ENCODE results near the gene FBLN1. TPM values are rescaled to one million over a fixed set of nuclear protein-coding genes. Genes with fewer than 3 reads are reported as not detected.
"Not testable (repeated sequence)": the region's sequence is repeated elsewhere in the genome, so short reads cannot be mapped to it uniquely, and the experiment has no call there.

FBLN1 gene
- polyA plus RNA-seq, 6 donors from 2014 or later = not detected

DNA sequence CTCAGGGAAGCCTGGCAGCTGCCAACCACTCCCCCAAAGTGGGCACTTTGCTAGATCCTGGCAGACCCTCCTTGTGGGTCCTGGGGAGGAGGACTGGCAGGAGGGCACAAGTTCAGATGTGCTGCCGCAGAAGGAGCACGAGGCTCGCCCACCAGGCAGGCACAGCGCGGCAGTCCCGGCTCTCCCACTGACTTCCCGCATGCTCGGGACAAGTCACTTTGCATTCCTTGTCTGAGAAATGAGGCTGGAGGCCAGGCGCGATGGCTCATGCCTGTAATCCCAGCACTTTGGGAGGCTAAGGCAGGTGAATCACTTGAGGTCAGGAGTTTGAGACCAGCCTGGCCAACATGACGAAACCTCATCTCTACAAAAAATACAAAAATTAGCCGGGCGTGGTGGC is 40.1 kb downstream of the FBLN1 start:
- not testable (repeated sequence) for H3K9me3 Mint-ChIP-seq; H3K27ac Mint-ChIP-seq; ATAC-seq (ENCODE audit: low read depth in 2 of 2); H3K36me3 Mint-ChIP-seq; DNase-seq
- H3K4me3 Mint-ChIP-seq = peak overlapping the region in 2 of 8 donors; percentile 3 to 57
- peaks cover 11 to 32% (median 22%) of the 10 kb centered on the region in 3 donors for H3K27me3 Mint-ChIP-seq
- H3K4me1 Mint-ChIP-seq = peaks cover 10 to 13% (median 10%) of the 10 kb centered on the region in 3 donors

GRCh38 chr22:45543243-45543642 is 40.6 kb downstream of the FBLN1 start:
- DNase-seq (no peak), ATAC-seq (ENCODE audit: low read depth in 2 of 2) (no peak)
- Mint-ChIP-seq H3K9me3 (no peaks in the 10 kb centered on the region), H3K27me3 (peaks cover 10 to 27% (median 22%) of the 10 kb centered on the region in 3 donors), H3K27ac (peak overlapping the region in 2 of 6 donors; percentile 62 to 69), H3K4me1 (peaks cover 10 to 13% (median 10%) of the 10 kb centered on the region in 3 donors), H3K36me3 (no peaks in the 10 kb centered on the region), H3K4me3 (peak overlapping the region in 2 of 8 donors; percentile 6 to 57)

DNA sequence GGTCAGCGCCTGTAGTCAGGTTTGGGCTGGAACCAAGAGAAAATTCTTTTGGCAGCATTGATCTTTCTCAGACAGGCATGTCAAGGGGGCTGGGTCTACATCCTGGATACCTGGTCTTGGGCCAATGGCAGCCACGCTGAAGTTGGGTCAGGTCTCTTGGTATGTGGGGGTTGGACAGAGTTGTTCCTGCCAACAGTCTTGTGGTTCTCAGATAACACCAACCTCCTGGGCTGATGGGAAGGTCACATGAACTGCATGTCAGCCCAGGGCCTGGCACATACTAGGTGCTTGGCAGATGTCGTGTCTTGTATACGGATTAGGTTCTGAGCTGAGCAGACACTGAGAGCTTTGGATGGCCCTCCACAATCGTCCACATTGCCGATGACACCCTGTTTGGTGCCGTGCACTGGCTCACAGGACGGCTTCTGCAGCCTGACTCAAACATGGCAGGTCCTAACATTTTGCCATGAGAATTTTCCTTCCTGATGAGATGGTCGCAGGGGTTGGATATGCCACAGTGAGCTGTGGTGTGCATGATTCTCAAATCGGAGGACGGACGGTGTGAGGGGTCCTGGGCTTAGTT is 42.0 kb downstream of the FBLN1 start:
- ATAC-seq (ENCODE audit: low read depth in 2 of 2) = no peak
- H3K27me3 Mint-ChIP-seq = peaks cover 7 to 33% (median 22%) of the 10 kb centered on the region in 3 donors

DNA sequence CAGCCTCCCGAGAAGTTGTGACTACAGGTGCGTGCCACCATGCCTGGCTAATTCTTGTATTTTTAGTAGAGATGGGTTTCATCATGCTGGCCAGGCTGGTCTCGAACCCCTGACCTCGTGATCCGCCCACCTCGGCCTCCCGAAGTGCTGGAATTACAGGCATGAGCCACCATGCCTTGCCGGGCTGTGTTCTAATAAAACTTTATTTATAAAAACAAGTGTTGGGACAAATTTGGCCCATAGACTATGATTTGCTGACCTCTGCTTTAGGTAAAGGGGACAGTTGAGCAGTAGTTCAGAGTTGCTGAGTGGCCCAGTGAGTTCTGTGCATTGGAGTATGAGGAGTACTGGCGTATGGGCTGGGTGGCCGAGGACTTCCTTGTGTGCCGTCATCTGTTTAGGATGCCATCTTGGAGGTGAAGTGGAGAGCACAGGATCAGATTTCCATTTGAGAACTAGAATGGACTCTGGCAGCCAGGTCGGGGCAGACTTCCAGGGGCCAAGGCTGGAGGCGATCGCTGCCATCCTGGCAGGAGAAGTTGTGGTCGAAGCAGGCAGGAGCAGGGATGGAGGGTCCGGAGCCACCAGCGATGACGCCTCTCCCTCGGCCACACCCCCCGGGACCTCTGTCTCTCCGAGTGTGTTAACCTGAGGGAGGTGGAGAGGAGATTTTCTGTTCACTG is 43.8 kb downstream of the FBLN1 start:
- H3K9me3 Mint-ChIP-seq = peaks cover 0 to 11% (median 1%) of the 10 kb centered on the region in 7 donors

More for the DNA sequence above, 42.0 kb downstream of the FBLN1 start:
- H3K9me3 Mint-ChIP-seq = peaks cover 0 to under 1% (median 0%) of the 10 kb centered on the region in 7 donors
- peaks cover 10 to 13% (median 10%) of the 10 kb centered on the region in 3 donors for H3K4me1 Mint-ChIP-seq
- no peaks in the 10 kb centered on the region for H3K36me3 Mint-ChIP-seq
- H3K4me3 Mint-ChIP-seq = no peak overlapping the region
- H3K27ac Mint-ChIP-seq = peak overlapping the region in 1 of 6 donors; percentile 49
- DNase-seq = no peak

GRCh38 chr22:45547016-45547345 is 44.3 kb downstream of the FBLN1 start:
- H3K27me3 Mint-ChIP-seq = peaks cover 0 to 22% (median 7%) of the 10 kb centered on the region in 3 donors
- no peak overlapping the region for H3K27ac Mint-ChIP-seq
- ATAC-seq (ENCODE audit: low read depth in 2 of 2) (no peak), DNase-seq (no peak)
- no peak overlapping the region for H3K4me3 Mint-ChIP-seq
- H3K36me3 Mint-ChIP-seq = no peaks in the 10 kb centered on the region
- peaks cover 0 to 11% (median 1%) of the 10 kb centered on the region in 7 donors for H3K9me3 Mint-ChIP-seq
- peaks cover 0 to 13% (median 10%) of the 10 kb centered on the region in 3 donors for H3K4me1 Mint-ChIP-seq

More for the DNA sequence above, 43.8 kb downstream of the FBLN1 start:
- no peak overlapping the region for H3K27ac Mint-ChIP-seq
- peaks cover 0 to 24% (median 12%) of the 10 kb centered on the region in 3 donors for H3K27me3 Mint-ChIP-seq
- H3K4me3 Mint-ChIP-seq = no peak overlapping the region
- H3K36me3 Mint-ChIP-seq = no peaks in the 10 kb centered on the region
- ATAC-seq (ENCODE audit: low read depth in 2 of 2) (no peak), DNase-seq (no peak)
- H3K4me1 Mint-ChIP-seq = peaks cover 4 to 13% (median 10%) of the 10 kb centered on the region in 3 donors

DNA sequence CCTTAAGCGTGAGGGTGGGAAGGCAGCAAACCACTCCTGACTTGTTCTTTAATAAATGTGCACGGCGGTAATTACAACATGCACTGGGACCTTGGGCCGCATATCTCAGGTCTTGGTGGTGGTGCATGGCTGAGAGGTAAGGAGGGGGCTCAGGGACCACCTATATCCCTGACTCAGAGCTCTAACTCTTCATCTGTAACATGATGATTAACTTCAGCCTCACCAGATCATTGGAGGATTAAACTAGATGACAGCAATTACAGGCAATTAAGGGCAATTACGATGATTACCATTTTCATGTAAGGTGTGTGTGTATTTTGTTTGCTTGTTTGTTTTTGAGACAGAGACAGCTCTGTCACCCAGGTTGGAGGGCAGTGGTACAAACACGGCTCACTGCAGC is 45.0 kb downstream of the FBLN1 start:
- DNase-seq (no peak), ATAC-seq (ENCODE audit: low read depth in 2 of 2) (no peak)
- Mint-ChIP-seq H3K27me3 (peaks cover 0 to 20% (median 6%) of the 10 kb centered on the region in 3 donors), H3K9me3 (peaks cover 0 to 11% (median 1%) of the 10 kb centered on the region in 7 donors), H3K4me1 (peaks cover 0 to 13% (median 10%) of the 10 kb centered on the region in 3 donors), H3K27ac (no peak overlapping the region), H3K36me3 (no peaks in the 10 kb centered on the region), H3K4me3 (peak overlapping the region in 1 of 8 donors; percentile 69)

GRCh38 chr22:45548247-45548840 is 45.7 kb downstream of the FBLN1 start:
- no peak overlapping the region for H3K27ac Mint-ChIP-seq
- no peak overlapping the region for H3K4me3 Mint-ChIP-seq
- H3K36me3 Mint-ChIP-seq = no peaks in the 10 kb centered on the region
- peaks cover 0 to 11% (median 1%) of the 10 kb centered on the region in 7 donors for H3K9me3 Mint-ChIP-seq
- ATAC-seq (ENCODE audit: low read depth in 2 of 2) = no peak
- no peak for DNase-seq
- H3K27me3 Mint-ChIP-seq = peaks cover 2 to 23% (median 7%) of the 10 kb centered on the region in 3 donors
- peaks cover 0 to 10% (median 8%) of the 10 kb centered on the region in 3 donors for H3K4me1 Mint-ChIP-seq

DNA sequence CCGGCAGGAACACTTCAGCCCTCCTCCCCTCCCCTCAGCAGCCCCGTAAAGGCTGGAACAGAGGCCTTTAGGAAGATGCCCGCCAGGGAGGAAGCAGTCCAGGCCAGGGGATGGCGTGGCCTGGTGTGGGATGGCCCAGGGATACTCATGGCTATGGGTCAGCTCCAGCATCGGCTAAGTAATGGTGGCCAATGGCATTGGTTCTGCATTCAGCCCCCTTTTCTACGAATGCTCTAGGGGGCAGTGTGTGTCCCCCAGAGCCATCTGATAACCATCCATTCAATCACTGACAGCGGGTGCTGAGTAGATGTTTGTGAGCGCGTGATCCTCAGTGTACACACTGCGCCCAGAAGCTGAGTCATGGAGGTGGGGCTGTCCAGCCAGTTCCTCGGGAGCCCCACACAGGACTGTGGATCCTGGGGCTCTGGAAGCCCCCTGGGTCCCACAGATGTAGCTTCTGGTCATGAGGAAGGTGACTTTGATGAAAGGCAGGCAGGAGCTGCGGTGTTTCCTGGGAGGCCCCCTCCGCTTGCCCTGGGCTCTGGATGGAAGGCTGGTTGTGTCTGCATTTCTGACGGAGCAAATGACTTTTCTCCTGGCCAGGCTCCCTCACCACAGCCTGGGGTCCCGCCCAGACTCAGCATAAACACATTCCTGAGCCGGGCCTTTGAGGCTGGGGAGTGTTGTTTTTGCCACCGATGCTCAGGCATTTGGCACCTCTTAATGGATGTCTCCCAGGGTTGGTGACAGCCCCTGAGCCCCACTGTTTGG is 46.5 kb downstream of the FBLN1 start:
- H3K9me3 Mint-ChIP-seq = peaks cover 0 to 11% (median 1%) of the 10 kb centered on the region in 7 donors
- ATAC-seq (ENCODE audit: low read depth in 2 of 2) (no peak), DNase-seq (no peak)
- H3K27ac Mint-ChIP-seq = no peak overlapping the region
- H3K4me1 Mint-ChIP-seq = peaks cover 0 to 4% (median 4%) of the 10 kb centered on the region in 3 donors
- H3K4me3 Mint-ChIP-seq = no peak overlapping the region
- peaks cover 4 to 31% (median 15%) of the 10 kb centered on the region in 3 donors for H3K27me3 Mint-ChIP-seq
- no peaks in the 10 kb centered on the region for H3K36me3 Mint-ChIP-seq

DNA sequence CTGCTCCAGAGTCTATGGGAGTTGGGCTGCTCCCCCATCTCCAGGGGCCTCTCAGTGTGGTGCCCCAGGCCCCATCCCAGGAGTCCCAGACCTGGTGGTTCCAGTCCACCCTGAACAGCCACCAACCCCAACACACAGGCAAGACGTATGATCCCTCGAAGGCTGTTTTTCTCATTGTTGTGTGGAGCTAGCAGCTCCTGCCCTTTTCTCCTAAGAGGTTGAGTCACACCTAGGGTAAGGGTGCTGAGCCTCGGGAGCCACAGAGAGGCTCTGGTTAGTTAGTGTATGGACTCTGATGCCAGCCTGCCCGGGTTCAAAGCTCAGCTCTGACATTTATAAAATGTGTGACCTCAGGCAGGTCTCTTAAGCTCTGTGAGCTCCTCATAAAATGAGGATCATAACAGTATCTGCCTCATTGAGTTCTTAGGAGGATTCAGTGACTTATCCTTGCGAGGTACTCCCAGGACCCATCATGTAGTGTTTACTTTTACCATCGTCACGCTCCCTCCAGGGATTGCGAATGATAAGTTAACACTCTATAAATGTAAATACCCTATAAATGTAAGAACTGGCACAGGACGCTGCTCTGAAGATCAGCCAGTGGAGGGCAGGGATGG is 47.2 kb downstream of the FBLN1 start:
- ATAC-seq (ENCODE audit: low read depth in 2 of 2) = no peak
- no peak overlapping the region for H3K4me3 Mint-ChIP-seq

DNA sequence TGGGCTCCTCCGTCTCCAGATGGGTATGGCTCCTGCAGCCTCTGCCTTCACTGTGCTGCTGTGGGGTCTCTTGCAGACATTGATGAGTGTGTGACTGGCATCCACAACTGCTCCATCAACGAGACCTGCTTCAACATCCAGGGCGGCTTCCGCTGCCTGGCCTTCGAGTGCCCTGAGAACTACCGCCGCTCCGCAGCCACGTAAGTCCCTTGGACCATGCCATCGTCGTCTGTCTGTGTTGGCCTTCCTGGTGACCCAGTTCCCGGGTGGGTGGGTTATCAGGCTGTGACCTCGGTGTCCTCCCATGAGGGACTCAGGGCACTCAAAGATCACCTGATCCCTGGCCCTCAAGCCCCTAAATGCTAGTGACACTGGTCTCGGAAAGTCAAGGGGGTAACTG is 47.7 kb downstream of the FBLN1 start:
- Mint-ChIP-seq H3K4me3 (peak overlapping the region in 1 of 8 donors; percentile 60), H3K9me3 (peaks cover 0 to 11% (median 1%) of the 10 kb centered on the region in 7 donors), H3K27me3 (peaks cover 5 to 31% (median 20%) of the 10 kb centered on the region in 3 donors), H3K36me3 (no peaks in the 10 kb centered on the region), H3K27ac (no peak overlapping the region), H3K4me1 (peaks cover 0 to 4% (median 2%) of the 10 kb centered on the region in 3 donors)
- no peak for DNase-seq
- ATAC-seq (ENCODE audit: low read depth in 2 of 2) = no peak

More for the DNA sequence above, 47.2 kb downstream of the FBLN1 start:
- DNase-seq = no peak
- no peak overlapping the region for H3K27ac Mint-ChIP-seq
- H3K27me3 Mint-ChIP-seq = peaks cover 4 to 31% (median 20%) of the 10 kb centered on the region in 3 donors
- H3K4me1 Mint-ChIP-seq = peaks cover 0 to 6% (median 2%) of the 10 kb centered on the region in 3 donors
- H3K36me3 Mint-ChIP-seq = no peaks in the 10 kb centered on the region
- H3K9me3 Mint-ChIP-seq = peaks cover 0 to 11% (median 1%) of the 10 kb centered on the region in 7 donors

GRCh38 chr22:45550891-45551290 is 48.2 kb downstream of the FBLN1 start:
- Mint-ChIP-seq H3K4me3 (no peak overlapping the region), H3K27me3 (peaks cover 10 to 31% (median 21%) of the 10 kb centered on the region in 3 donors), H3K4me1 (peaks cover 0 to 3% (median 2%) of the 10 kb centered on the region in 3 donors), H3K27ac (no peak overlapping the region), H3K9me3 (peaks cover 0 to 11% (median 1%) of the 10 kb centered on the region in 7 donors), H3K36me3 (no peaks in the 10 kb centered on the region)
- ATAC-seq (ENCODE audit: low read depth in 2 of 2) = no peak
- DNase-seq = no peak

GRCh38 chr22:45551310-45552016 is 48.8 kb downstream of the FBLN1 start:
- ATAC-seq (ENCODE audit: low read depth in 2 of 2) = no peak
- H3K27ac Mint-ChIP-seq = no peak overlapping the region
- H3K4me3 Mint-ChIP-seq = no peak overlapping the region
- no peak for DNase-seq
- peaks cover 0 to 3% (median 2%) of the 10 kb centered on the region in 3 donors for H3K4me1 Mint-ChIP-seq
- H3K36me3 Mint-ChIP-seq = no peaks in the 10 kb centered on the region
- H3K9me3 Mint-ChIP-seq = peaks cover 0 to 11% (median 1%) of the 10 kb centered on the region in 7 donors
- peaks cover 15 to 31% (median 27%) of the 10 kb centered on the region in 3 donors for H3K27me3 Mint-ChIP-seq
